GM18511 (cell line): ENCODE data around the gene HTATSF1.
A peak's percentile ranks its signal among the peaks of the same experiment; 100 is the strongest.

Experiments
- ATAC-seq: cut with Tn5 transposase; IDR thresholded peaks from one replicate; pipeline ENCODE4 v1.9.1; 2021; ENCODE audit warnings: mild to moderate bottlenecking, moderate library complexity; ENCODE audit not compliant: unreplicated experiment

HTATSF1 gene

GRCh38 chrX:136497556-136498052 is at the start of gene HTATSF1:
HTATSF1 (plus strand) TSS chrX:136497592; CDS start chrX:136497685, 93 bp downstream.
- ATAC-seq: peak; percentile 17

DNA sequence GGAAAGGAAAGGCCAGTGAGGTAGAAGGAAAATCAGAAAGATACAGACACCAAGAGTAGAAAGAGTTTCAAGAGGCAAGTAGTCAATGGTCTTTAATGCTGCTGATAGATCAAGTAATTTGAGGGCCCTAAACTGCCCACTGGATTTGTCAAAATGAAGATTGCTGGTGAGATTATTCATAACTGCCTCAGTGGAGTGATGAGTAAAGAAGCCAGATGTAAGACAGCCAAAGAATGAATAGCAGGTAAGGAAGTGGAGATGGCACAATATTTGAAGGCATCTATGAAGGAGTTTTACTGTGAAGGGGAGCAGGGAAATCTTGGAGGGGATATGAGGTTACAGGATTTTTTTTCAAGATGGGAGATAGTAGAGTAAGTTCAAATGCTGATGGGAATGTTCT is 49.4 kb upstream of the HTATSF1 start:
- ATAC-seq: no peak

GRCh38 chrX:136450050-136450830 is 47.2 kb upstream of the HTATSF1 start:
- no peak for ATAC-seq

DNA sequence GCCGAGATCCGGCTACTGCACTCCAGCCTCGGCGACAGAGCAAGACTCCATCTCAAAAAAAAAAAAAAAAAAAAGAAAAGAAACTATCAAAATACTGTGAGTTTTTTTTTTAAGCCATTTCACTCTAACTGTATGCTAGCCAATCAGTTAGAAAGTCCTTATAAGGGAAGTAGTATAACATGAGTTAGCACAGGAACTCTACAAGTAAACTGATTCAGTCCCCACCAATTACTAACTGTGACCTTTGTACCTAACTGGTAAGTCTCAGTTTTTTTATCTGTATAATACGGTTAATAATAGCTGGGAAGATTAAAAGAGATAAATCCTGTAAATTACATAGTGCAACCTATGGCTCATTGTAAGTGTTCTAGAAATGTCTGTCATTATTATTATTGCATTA is 44.8 kb upstream of the HTATSF1 start:
- ATAC-seq: no peak

GRCh38 chrX:136453114-136453513 is 44.3 kb upstream of the HTATSF1 start:
- no peak for ATAC-seq

DNA sequence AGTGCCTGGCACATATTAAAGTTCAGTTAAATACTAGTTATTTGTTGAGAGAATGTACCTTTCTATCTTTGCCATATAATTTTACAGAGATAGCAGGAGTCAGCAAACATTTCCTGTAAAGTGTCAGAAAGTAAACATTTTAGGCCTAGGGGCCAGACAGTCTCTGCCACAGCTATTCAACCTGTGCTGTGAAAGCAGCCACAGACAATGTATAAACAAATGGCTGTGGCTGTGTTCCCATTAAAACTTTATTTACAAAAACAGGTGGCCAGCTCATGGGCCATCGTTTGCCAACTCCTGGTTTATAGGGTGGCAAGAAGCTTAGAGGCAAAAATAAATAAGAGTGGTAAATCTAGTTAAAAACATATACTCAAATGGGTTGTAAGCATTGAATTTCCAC is 43.6 kb upstream of the HTATSF1 start:
- ATAC-seq: no peak

DNA sequence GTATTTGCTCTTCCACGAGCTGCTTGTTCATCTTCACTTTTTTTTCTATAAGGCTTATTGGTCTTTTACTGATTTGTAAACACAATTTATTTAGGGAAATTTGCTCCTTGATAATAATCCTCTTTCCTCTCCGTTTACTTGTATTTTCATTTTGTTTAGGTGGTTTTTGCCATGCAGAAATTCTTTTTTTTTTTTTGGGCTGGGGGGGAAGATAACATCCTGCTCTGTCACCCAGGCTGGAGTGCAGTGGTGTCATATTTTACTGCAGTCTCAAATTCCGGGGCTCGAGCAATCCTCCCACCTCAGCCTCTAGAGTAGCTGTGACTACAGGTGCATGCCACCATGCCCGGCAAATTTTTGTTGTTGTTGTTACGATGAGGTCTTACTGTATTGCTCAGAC is 41.3 kb upstream of the HTATSF1 start:
- ATAC-seq: no peak

- no peak for ATAC-seq
These were observed 40.0 kb upstream of the HTATSF1 start for GRCh38 chrX:136457303-136457917.

DNA sequence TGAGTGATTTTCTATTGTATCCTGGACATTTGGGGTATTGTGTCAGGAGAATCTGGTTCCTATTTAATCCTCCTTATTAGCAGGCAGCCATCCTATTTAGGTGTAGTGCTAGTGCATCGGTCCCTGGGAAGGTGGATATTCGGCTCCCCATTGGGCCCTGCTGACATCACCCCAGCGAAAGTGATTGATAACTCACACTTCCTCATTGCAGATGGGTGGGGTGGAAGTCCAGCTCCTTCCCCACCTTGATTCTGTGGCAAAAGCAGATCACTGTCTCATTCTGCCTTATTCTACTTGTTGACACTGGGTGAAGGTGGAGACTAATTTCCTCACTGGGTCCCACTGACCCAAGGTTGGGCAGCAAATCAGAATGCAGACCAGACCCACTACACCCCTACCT is 32.8 kb upstream of the HTATSF1 start:
- no peak for ATAC-seq

DNA sequence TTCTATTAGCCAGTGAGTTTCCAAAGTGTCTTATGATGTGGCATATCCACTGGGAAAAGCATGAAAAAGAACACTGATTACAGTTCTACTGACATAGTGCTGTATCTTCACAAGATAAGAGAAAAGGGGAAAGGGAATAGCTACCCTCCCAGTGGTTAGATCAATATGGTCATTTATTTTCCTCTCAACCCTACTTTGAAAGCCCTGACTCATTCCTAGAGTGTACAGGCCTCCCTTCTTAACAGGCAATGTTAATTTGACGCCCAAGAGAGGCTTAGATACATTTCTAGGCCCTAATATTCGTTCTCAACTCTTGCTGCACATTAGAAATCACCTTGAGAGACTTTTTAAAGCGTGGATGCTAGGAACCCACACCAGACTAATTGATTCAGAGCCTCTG is 30.1 kb upstream of the HTATSF1 start:
- no peak for ATAC-seq

- ATAC-seq: no peak
These were observed 28.8 kb upstream of the HTATSF1 start for GRCh38 chrX:136468391-136469103.

DNA sequence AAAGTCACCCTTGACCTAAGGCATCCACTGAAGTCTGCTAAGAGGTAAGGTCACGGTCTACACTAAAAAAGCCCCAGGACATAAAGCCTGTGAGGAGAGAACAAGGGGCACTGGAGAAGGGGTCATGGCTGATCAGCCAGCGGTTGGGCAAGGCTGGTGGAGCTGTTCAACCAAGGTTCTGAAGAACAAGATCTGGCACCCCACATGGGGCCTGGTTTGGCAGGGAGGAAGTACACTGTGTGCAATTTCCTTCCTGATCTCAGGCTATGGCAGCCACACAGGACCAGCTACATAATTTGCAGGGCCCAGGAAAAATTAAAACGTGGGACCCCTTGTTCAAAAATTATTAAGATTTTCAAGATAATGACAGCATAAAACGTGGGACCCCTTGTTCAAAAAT is 23.7 kb upstream of the HTATSF1 start:
- ATAC-seq: no peak

GRCh38 chrX:136475236-136475635 is 22.2 kb upstream of the HTATSF1 start:
- ATAC-seq: no peak

GRCh38 chrX:136476501-136476900 is 20.9 kb upstream of the HTATSF1 start:
- ATAC-seq: no peak

DNA sequence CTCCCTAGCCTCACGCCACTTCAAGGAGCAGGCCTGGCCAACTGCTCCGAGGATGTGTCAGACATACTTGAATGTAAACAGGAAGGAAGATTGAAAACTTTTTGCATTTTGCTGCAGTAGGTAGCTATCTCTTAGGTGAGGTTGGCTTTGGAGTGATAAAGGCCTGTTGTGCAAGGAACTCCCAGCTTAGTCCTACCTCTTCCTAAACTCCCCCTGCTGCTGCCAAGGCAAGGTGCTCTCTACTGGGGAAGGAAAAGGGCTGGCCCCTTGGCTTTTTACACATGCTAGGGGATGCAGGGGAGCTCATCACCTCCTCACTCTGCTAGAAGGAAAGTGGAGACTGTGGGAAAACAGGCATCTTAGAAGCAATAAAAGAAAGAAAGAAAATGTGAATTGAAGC is 20.4 kb upstream of the HTATSF1 start:
- ATAC-seq: no peak

GRCh38 chrX:136480383-136480782 is 17.0 kb upstream of the HTATSF1 start:
- ATAC-seq: no peak

GRCh38 chrX:136487647-136488046 is 9.7 kb upstream of the HTATSF1 start, which contains the start of gene BRS3:
BRS3 (plus strand) TSS chrX:136487947; CDS start chrX:136488115, 168 bp downstream.
- ATAC-seq: no peak

DNA sequence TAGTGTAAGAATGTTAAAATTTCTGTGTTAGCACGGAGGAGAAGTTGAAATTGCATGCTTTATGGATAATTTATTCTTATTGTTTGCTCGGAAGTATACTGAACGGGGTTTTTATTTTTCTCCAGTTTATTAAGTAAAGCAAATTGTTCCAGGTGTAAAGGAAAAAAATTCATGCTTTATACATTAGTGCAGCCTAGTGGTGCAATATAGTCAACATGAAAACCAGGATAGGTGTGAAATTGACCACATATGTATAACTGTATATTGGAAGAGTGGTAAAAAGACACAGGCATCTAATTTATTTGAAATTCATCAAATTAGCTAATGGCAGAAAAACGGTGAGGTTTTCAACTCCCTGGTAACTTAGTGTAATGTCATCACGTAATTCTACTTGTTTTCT is 8.7 kb upstream of the HTATSF1 start:
- ATAC-seq: no peak

GRCh38 chrX:136491832-136492231 is 5.6 kb upstream of the HTATSF1 start:
- ATAC-seq: no peak

DNA sequence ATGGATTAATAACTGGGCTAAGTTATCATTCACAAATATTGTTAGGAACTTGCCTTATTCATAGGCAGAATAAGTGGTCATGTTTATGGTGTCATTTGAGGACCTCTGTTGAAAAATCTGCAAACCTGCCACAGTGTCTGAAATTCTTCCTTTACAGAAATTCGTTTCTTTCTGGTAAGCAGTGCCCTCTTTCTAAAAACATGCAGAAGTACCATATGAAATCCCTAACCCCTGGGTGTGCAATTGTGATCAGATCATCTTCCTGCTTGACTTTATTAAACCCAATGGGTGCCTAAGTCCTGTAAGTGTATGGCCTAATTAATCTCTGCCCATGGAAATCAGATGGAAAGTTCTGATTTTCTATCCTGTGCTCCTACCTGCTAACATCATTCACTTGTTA is 4.4 kb upstream of the HTATSF1 start:
- ATAC-seq: no peak

- ATAC-seq: no peak
These were observed 2.3 kb upstream of the HTATSF1 start for GRCh38 chrX:136495043-136495442.
